HG03558 (cell line): Measurements from ENCODE around the gene EHMT1.
"Not testable (repeated sequence)": the region's sequence is repeated elsewhere in the genome, so short reads cannot be mapped to it uniquely, and the experiment has no call there.

Experiments
- ATAC-seq: cut with Tn5 transposase; IDR thresholded peaks from one replicate; pipeline ENCODE4 v1.9.1; 2021; ENCODE audit warnings: moderate number of reproducible peaks; ENCODE audit not compliant: unreplicated experiment; ENCODE audit errors: extremely low read depth

EHMT1 gene

GRCh38 chr9:137793196-137793841, 174.5 kb downstream of the EHMT1 start:
- no peak for ATAC-seq

GRCh38 chr9:137795156-137795666, 176.4 kb downstream of the EHMT1 start:
- no peak for ATAC-seq

GRCh38 chr9:137797206-137798120, 178.7 kb downstream of the EHMT1 start:
- ATAC-seq = no peak

- ATAC-seq = no peak
Measured at GRCh38 chr9:137798142-137798541, 179.3 kb downstream of the EHMT1 start.

- ATAC-seq = no peak
Measured at GRCh38 chr9:137798901-137799629, 180.3 kb downstream of the EHMT1 start.

- ATAC-seq = no peak
Measured at GRCh38 chr9:137799630-137799983, 180.8 kb downstream of the EHMT1 start.

- no peak for ATAC-seq
Measured at GRCh38 chr9:137800196-137801022, 181.6 kb downstream of the EHMT1 start.

GRCh38 chr9:137801023-137801319, 182.2 kb downstream of the EHMT1 start:
- no peak for ATAC-seq

GRCh38 chr9:137802021-137802420, 183.2 kb downstream of the EHMT1 start:
- no peak for ATAC-seq

GRCh38 chr9:137802521-137803243, 183.9 kb downstream of the EHMT1 start:
- ATAC-seq = no peak

- no peak for ATAC-seq
Measured at GRCh38 chr9:137804908-137805630, 186.3 kb downstream of the EHMT1 start.

- no peak for ATAC-seq
Measured at GRCh38 chr9:137807721-137808703, 189.2 kb downstream of the EHMT1 start.

GRCh38 chr9:137809040-137809576, 190.3 kb downstream of the EHMT1 start:
- no peak for ATAC-seq

GRCh38 chr9:137809726-137810450, 191.1 kb downstream of the EHMT1 start:
- not testable (repeated sequence) for ATAC-seq

- ATAC-seq = no peak
Measured at GRCh38 chr9:137811283-137811870, 192.6 kb downstream of the EHMT1 start.

- ATAC-seq = no peak
Measured at GRCh38 chr9:137812356-137813023, 193.7 kb downstream of the EHMT1 start.
